GM18951 (cell line): Measurements from ENCODE around the gene AATF.

ENCODE experiments used
- POLR2A ChIP-seq: IDR thresholded peaks from 4 replicates; pipeline ENCODE4 v1.6.1; 2011; ENCODE audit warnings: mild to moderate bottlenecking; ENCODE audit not compliant: insufficient read length, insufficient read depth; ENCODE audit errors: extremely low read depth
- in situ Hi-C: fragments of 300-500 bp; cut with MboI; formaldehyde crosslinking; loops from one replicate; pipeline ENCODE4 v1.12.0; 2022; ENCODE audit warnings: low sequenced_read_pairs, mixed read lengths, inconsistent platforms; ENCODE audit not compliant: unreplicated experiment

AATF gene

GRCh38 chr17:37064956-37065355, 116.2 kb downstream of the AATF start:
- no peak for TF ChIP-seq POLR2A

DNA sequence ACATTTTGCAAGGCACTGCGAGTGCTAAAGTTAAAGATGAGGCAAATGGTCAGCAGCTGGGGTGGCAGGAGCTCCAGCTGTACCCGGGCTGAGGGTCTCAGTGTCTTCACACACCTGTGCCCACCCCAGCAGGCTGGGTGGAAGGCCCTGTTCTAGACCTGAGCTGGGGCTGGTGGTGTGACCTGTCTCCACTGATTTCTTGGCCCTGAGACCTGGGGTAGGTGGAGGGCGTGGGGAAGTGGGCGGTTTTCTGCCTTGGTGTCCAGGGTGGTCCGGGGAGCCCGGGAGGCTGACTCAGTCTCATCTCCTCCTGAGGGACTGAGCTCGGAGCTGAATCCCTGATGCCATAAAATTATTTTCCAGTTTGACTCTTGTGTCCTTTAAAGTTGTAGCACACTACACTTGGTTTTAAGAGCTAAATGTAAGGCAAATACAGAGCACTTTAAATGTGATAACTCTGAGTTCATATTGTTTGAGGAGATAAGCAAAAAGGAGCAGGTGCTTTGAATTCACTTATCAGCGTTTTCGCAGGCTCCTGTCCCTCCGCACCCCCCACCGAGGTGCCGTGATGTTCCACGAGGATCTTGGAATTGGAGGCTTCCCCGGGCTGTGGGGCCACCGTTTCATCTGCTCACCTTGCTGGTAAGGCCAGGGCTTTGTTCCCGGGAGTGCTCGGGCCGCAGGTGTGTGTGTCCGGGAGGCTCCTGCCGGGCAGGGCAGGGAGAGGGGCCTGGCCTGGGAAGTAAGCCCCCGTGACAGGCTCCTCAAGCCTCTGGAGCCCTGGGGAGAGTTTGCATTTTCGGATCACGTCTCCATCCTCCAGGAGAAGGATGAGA, 117.0 kb downstream of the AATF start:
- in situ Hi-C loops = loop anchor here (25.0 kb wide), 1 partner anchor 428 kb away; no protein-coding TSS in a partner anchor
- no peak for TF ChIP-seq POLR2A

More at GRCh38 chr17:37064956-37065355, 116.2 kb downstream of the AATF start:
- in situ Hi-C loops = loop anchor here (25.0 kb wide), 1 partner anchor 428 kb away; no protein-coding TSS in a partner anchor

DNA sequence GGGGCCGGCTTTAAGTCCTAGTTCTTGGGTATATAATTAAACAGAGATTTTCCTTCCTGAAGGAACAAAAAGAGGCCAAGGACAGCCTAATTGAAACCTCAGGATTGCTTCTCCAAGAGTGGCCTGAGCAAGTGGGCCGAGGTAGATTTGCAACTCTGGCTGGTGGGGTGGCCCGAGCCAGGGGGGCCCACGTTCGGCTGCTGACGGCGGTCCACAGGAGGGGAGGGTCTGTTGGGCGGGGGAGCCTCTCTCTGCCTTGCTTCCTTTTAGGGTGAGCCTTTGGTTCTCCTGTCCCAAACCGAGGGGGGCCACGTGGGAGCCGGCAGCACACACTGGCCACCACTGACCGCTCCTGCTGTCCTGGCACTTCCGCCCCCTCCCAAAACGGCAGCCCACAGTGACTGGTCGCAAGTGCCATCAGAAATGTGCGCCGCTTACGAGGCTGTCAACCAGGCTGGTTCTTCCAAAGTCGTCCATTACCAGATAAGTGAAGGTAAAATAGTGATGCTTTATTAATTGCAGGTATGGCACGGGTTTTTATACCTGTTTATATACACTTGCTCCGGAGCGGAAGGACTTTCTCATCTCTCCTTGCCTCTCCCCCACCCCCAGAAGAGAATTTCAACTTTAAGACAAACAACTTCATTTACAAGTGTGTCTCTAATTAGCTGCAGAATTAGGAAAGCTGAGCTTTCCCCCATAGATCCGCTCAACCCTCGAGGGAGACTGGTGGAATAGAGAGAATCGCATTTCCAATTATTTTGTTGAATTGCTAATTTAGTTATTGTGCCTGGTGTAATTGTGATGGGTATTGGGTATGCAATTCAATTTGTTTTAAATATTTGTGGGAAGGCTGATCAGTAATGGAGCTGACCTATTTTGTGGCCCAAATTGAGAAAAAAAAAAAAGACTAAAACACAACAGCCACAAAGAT, 117.8 kb downstream of the AATF start:
- no peak for TF ChIP-seq POLR2A
- in situ Hi-C loops = loop anchor here (25.0 kb wide), 1 partner anchor 429 kb away; no protein-coding TSS in a partner anchor

GRCh38 chr17:37067555-37068111, 118.9 kb downstream of the AATF start:
- TF ChIP-seq POLR2A = no peak
- in situ Hi-C loops = loop anchor here (25.0 kb wide), 1 partner anchor 430 kb away; no protein-coding TSS in a partner anchor

DNA sequence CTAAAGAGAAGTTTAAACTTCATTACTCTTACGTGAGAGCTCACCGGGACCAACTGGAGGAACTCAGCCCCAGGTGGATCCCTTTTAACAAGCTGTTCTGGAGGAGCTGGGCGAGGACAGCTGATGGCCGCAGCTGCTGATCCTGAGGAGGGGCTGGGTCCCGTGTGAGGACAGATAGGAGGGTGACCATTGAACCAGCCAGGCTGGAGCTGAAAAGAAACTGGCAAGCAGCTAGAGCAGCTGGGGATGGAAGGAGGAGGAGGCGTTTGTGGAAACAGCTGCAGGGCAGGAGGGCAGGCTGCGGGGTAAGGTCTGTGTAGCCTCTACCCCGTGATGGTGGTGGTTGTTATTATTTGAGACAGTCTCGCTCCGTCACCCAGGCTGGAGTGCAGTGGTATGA, 119.5 kb downstream of the AATF start:
- in situ Hi-C loops = loop anchor here (25.0 kb wide), 1 partner anchor 431 kb away; no protein-coding TSS in a partner anchor
- TF ChIP-seq POLR2A = no peak

GRCh38 chr17:37069087-37069486, 120.3 kb downstream of the AATF start:
- in situ Hi-C loops = loop anchor here (25.0 kb wide), 1 partner anchor 432 kb away; no protein-coding TSS in a partner anchor
- no peak for TF ChIP-seq POLR2A

- in situ Hi-C loops = loop anchor here (25.0 kb wide), 1 partner anchor 436 kb away; no protein-coding TSS in a partner anchor
Observed at GRCh38 chr17:37073464-37073863, 124.7 kb downstream of the AATF start.

DNA sequence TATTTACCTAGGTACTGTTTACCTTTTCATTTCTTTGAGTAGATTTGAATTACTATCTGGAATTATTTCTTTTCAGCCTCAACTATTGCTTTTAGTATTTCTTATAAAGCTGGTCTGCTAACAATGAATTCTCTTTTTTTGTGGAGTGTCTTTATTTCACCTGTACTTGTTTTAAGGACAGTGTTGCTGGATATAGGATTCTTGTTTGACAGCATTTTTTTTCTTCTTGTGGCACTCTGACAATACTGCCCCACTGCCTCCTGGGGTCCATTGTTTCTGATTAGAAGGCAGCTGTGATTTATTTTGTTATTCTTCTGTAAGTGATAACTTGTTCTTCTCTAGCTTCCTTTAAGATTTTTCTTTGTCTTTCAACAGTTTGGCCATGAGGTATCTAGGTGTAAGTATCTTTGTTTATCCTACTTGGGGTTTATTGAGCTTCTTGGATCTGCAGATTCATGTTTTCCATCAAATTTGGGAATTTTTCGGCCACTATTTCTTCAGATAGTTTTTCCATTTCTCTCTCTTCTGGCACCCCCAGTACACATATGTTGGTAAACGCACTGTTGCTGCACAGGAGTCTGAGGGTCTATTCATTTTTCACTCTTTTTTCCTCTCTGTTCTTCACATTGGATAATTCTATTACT, 130.4 kb downstream of the AATF start:
- in situ Hi-C loops = no loop called here
- TF ChIP-seq POLR2A = no peak

- TF ChIP-seq POLR2A = no peak
- in situ Hi-C loops = no loop called here
Observed at GRCh38 chr17:37079735-37080134, 131.0 kb downstream of the AATF start.

DNA sequence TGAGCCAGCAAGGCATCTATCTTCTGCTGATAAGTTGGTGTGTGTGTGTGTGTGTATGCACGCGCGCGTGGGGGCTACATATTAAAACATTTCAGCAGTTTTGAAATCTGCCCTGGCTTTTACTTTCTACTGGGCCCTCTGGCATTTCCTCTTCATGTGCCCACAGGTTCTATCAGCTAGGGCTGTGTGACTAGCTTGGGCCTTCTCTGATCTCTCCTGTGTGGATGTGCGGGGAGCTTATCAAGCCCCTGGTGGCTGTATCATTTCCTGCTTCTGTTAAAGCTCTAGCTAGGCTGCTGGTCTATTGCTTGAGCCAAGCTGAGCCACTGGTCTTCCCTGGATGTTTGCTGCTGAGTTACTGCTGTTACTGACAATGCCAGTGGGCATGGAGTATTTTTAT, 132.5 kb downstream of the AATF start:
- no peak for TF ChIP-seq POLR2A
- in situ Hi-C loops = no loop called here

GRCh38 chr17:37082311-37082860, 133.6 kb downstream of the AATF start:
- in situ Hi-C loops = no loop called here
- no peak for TF ChIP-seq POLR2A

- no peak for TF ChIP-seq POLR2A
- in situ Hi-C loops = no loop called here
Observed at GRCh38 chr17:37082985-37083384, 134.2 kb downstream of the AATF start.
